Ishikawa (cell line): Measurements from ENCODE around the gene RYR1.
A peak's percentile ranks its signal among the peaks of the same experiment; 100 is the strongest.

ENCODE experiments used
- CEBPB ChIP-seq: IDR thresholded peaks from 2 replicates; pipeline ENCODE4 v1.6.1; 2012
- CREB1 ChIP-seq: IDR thresholded peaks from 2 replicates; pipeline ENCODE4 v1.6.1; 2012; ENCODE audit warnings: low read depth
- EGR1 ChIP-seq: IDR thresholded peaks from 2 replicates; pipeline ENCODE4 v1.6.1; 2012
- EP300 ChIP-seq: IDR thresholded peaks from 2 replicates; pipeline ENCODE4 v1.6.1; 2012; ENCODE audit warnings: borderline replicate concordance
- FOXM1 ChIP-seq: IDR thresholded peaks from 2 replicates; pipeline ENCODE4 v1.6.1; 2012; ENCODE audit warnings: low read depth, borderline replicate concordance
- NFIC ChIP-seq: IDR thresholded peaks from 2 replicates; pipeline ENCODE4 v1.6.1; 2012
- RAD21 ChIP-seq: IDR thresholded peaks from 2 replicates; pipeline ENCODE4 v1.6.1; 2012; ENCODE audit warnings: low read depth
- REST ChIP-seq: IDR thresholded peaks from 2 replicates; pipeline ENCODE4 v1.6.1; 2012; ENCODE audit warnings: low read depth, mild to moderate bottlenecking
- TAF1 ChIP-seq: IDR thresholded peaks from 2 replicates; pipeline ENCODE4 v1.6.1; 2012; ENCODE audit warnings: low read depth, mild to moderate bottlenecking
- TCF12 ChIP-seq: IDR thresholded peaks from 2 replicates; pipeline ENCODE4 v1.6.1; 2012; ENCODE audit warnings: low read depth
- TEAD4 ChIP-seq: IDR thresholded peaks from 2 replicates; pipeline ENCODE4 v1.6.1; 2012
- USF1 ChIP-seq: IDR thresholded peaks from 2 replicates; pipeline ENCODE4 v1.6.1; 2012
- YY1 ChIP-seq: IDR thresholded peaks from 2 replicates; pipeline ENCODE4 v1.6.1; 2012; ENCODE audit warnings: low read depth
- ZBTB7A ChIP-seq: IDR thresholded peaks from 2 replicates; pipeline ENCODE4 v1.6.1; 2012; ENCODE audit warnings: low read depth
- TF ChIP-seq, protein P1 (sequence below): IDR thresholded peaks from 2 replicates; pipeline ENCODE4 v1.6.1; 2012

RYR1 gene

DNA sequence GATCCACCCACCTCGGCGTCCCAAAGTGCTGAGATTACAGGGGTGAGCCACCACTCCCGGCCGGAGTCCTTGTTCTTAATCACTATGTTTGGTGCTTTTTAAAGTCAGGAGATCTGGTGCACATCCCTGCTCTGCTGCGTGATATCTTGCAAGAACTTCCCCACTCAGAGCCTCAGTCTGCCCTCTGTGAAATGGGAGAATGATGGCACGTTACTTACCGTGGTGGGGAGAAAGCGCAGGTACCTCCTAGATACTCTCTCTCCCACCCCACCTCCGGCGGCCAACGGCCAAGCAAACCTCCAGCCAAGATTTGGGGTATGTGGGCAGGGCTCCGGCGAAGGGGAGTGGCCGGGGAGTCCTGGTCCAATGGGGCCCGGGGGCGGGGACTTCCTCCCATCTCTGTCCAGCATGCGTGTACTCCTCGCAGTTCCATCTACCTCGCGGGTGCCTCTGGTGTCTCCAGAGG is at the start of gene RYR1:
Gene RYR1 (plus strand): TSS at position 424 of the 466 bp plus-strand sequence. CDS start 139 bp downstream, outside the sequence.
- TF ChIP-seq CREB1 (no peak), EP300 (no peak), TAF1 (no peak), FOXM1 (no peak), NFIC (no peak), TCF12 (no peak), REST (peak; percentile 67), YY1 (no peak), USF1 (no peak)
- TF ChIP-seq, protein P1, sequence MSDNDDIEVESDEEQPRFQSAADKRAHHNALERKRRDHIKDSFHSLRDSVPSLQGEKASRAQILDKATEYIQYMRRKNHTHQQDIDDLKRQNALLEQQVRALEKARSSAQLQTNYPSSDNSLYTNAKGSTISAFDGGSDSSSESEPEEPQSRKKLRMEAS = peak; percentile 37; the same call in 1 of the 2 replicates

GRCh38 chr19:38383743-38384142 is 49.7 kb upstream of the RYR1 start:
- TF ChIP-seq TCF12 (no peak), EGR1 (no peak), TEAD4 (no peak), TAF1 (no peak), EP300 (no peak), USF1 (no peak), RAD21 (no peak), REST (no peak), NFIC (no peak), CREB1 (no peak), YY1 (no peak), FOXM1 (no peak), ZBTB7A (no peak), CEBPB (no peak)
- TF ChIP-seq, protein P1 = no peak

DNA sequence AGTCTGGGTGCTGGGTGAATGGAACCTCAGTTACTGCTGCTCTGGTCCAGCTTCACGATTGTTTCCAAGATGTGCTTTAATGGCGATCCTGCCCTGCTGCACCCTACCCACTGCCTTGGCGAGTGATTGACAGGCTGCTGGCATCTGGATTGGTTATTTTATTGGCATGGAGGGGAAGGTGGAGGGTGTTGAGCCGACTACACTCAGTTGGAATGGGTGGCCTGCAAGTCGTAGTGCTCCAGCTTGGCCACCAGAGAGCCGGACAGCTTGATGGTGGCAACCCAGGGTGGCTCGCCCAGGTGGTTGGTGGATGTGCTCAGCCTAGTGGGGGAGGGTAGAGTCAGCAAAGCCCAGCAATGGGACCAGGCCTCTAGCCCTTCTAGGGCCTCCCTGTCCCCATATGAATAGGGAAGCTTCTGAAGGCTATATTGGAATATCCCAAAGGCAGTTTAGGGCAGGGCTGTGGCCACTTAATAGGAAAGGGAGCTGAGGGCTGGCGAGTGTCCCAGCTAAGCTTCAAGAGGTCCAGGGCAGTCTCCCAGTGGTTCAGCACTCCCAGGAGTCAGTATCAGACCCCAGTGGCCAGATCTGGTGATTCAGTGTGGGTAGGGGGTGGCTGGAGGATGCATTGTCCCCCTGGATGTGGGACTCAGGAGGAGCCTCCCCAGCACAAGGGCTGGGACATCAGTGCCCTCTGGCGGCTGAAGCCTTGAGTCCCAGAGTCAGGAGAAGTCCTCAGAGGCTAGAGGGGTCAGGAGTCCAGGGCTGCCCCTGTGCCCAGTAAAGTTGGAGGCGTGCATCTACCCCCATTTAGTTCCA is 49.1 kb upstream of the RYR1 start:
- TF ChIP-seq REST = no peak
- no peak for TF ChIP-seq NFIC
- no peak for TF ChIP-seq CEBPB
- TF ChIP-seq TEAD4 = no peak
- TF ChIP-seq TCF12 = no peak
- no peak for TF ChIP-seq RAD21
- TF ChIP-seq FOXM1 = no peak
- TF ChIP-seq EGR1 = no peak
- TF ChIP-seq, protein P1 = no peak
- TF ChIP-seq USF1 = no peak
- no peak for TF ChIP-seq ZBTB7A
- no peak for TF ChIP-seq CREB1
- TF ChIP-seq YY1 = no peak
- no peak for TF ChIP-seq EP300
- no peak for TF ChIP-seq TAF1
